Measurements from ENCODE around the gene SH3GL2. TPM values are rescaled to one million over a fixed set of nuclear protein-coding genes. Genes with fewer than 3 reads are reported as not detected.

SH3GL2 gene
- total RNA-seq, 2 donors from 2014 or later, result not detected

GRCh38 chr9:17624571-17624970 lies 45.7 kb downstream of the SH3GL2 start:
- Mint-ChIP-seq H3K9me3 (peaks cover 13% of the 10 kb centered on the region), H3K4me3 (no peak overlapping the region), H3K27ac (no peak overlapping the region), H3K4me1 (no peaks in the 10 kb centered on the region), H3K36me3 (ENCODE audit: low read depth) (no peaks in the 10 kb centered on the region), H3K27me3 (no peaks in the 10 kb centered on the region)
- ATAC-seq (replicated peaks), result no peak

GRCh38 chr9:17625644-17626388 lies 47.0 kb downstream of the SH3GL2 start:
- Mint-ChIP-seq H3K4me3 (no peak overlapping the region), H3K27me3 (no peaks in the 10 kb centered on the region), H3K36me3 (ENCODE audit: low read depth) (no peaks in the 10 kb centered on the region), H3K4me1 (no peaks in the 10 kb centered on the region), H3K27ac (no peak overlapping the region), H3K9me3 (peaks cover 9% of the 10 kb centered on the region)
- ATAC-seq (replicated peaks), result no peak

GRCh38 chr9:17627641-17628040 lies 48.8 kb downstream of the SH3GL2 start:
- Mint-ChIP-seq H3K27me3 (no peaks in the 10 kb centered on the region), H3K4me3 (no peak overlapping the region), H3K9me3 (peaks cover 9% of the 10 kb centered on the region), H3K27ac (no peak overlapping the region), H3K36me3 (ENCODE audit: low read depth) (no peaks in the 10 kb centered on the region), H3K4me1 (no peaks in the 10 kb centered on the region)
- ATAC-seq (replicated peaks), result no peak

GRCh38 chr9:17628624-17629023 lies 49.8 kb downstream of the SH3GL2 start:
- H3K4me3 Mint-ChIP-seq, result no peak overlapping the region
- H3K27me3 Mint-ChIP-seq, result no peaks in the 10 kb centered on the region
- ATAC-seq (replicated peaks), result no peak
- no peaks in the 10 kb centered on the region for H3K4me1 Mint-ChIP-seq
- peaks cover 9% of the 10 kb centered on the region for H3K9me3 Mint-ChIP-seq
- no peaks in the 10 kb centered on the region for H3K36me3 Mint-ChIP-seq (ENCODE audit: low read depth)
- H3K27ac Mint-ChIP-seq, result no peak overlapping the region

- ATAC-seq (replicated peaks), result no peak
- Mint-ChIP-seq H3K36me3 (ENCODE audit: low read depth) (no peaks in the 10 kb centered on the region), H3K27me3 (no peaks in the 10 kb centered on the region), H3K4me1 (no peaks in the 10 kb centered on the region), H3K9me3 (peaks cover 15% of the 10 kb centered on the region), H3K4me3 (no peak overlapping the region), H3K27ac (no peak overlapping the region)
Observed at GRCh38 chr9:17630531-17630949, 51.7 kb downstream of the SH3GL2 start.

GRCh38 chr9:17631396-17631795 lies 52.5 kb downstream of the SH3GL2 start:
- Mint-ChIP-seq H3K36me3 (ENCODE audit: low read depth) (no peaks in the 10 kb centered on the region), H3K4me3 (no peak overlapping the region), H3K27ac (no peak overlapping the region), H3K27me3 (no peaks in the 10 kb centered on the region), H3K9me3 (peaks cover 15% of the 10 kb centered on the region), H3K4me1 (no peaks in the 10 kb centered on the region)
- no peak for ATAC-seq (replicated peaks)

- Mint-ChIP-seq H3K4me3 (no peak overlapping the region), H3K36me3 (ENCODE audit: low read depth) (no peaks in the 10 kb centered on the region), H3K9me3 (peaks cover 10% of the 10 kb centered on the region), H3K27me3 (no peaks in the 10 kb centered on the region), H3K4me1 (no peaks in the 10 kb centered on the region), H3K27ac (no peak overlapping the region)
- ATAC-seq (replicated peaks), result no peak
Observed at GRCh38 chr9:17632994-17633393, 54.1 kb downstream of the SH3GL2 start.

GRCh38 chr9:17635115-17635890 lies 56.4 kb downstream of the SH3GL2 start:
- no peak for ATAC-seq (replicated peaks)
- no peaks in the 10 kb centered on the region for H3K36me3 Mint-ChIP-seq (ENCODE audit: low read depth)
- H3K27ac Mint-ChIP-seq, result no peak overlapping the region
- H3K4me3 Mint-ChIP-seq, result no peak overlapping the region
- H3K9me3 Mint-ChIP-seq, result peaks cover 10% of the 10 kb centered on the region
- H3K4me1 Mint-ChIP-seq, result no peaks in the 10 kb centered on the region
- no peaks in the 10 kb centered on the region for H3K27me3 Mint-ChIP-seq

- ATAC-seq (replicated peaks), result no peak
- Mint-ChIP-seq H3K4me1 (no peaks in the 10 kb centered on the region), H3K9me3 (peaks cover 10% of the 10 kb centered on the region), H3K4me3 (no peak overlapping the region), H3K27me3 (no peaks in the 10 kb centered on the region), H3K27ac (no peak overlapping the region), H3K36me3 (ENCODE audit: low read depth) (no peaks in the 10 kb centered on the region)
Observed at GRCh38 chr9:17636349-17636748, 57.5 kb downstream of the SH3GL2 start.

- Mint-ChIP-seq H3K27me3 (no peaks in the 10 kb centered on the region), H3K4me1 (no peaks in the 10 kb centered on the region), H3K9me3 (peaks cover 10% of the 10 kb centered on the region), H3K36me3 (ENCODE audit: low read depth) (no peaks in the 10 kb centered on the region), H3K27ac (no peak overlapping the region), H3K4me3 (no peak overlapping the region)
- no peak for ATAC-seq (replicated peaks)
Observed at GRCh38 chr9:17636821-17637220, 58.0 kb downstream of the SH3GL2 start.

GRCh38 chr9:17637229-17637628 lies 58.4 kb downstream of the SH3GL2 start:
- Mint-ChIP-seq H3K27me3 (no peaks in the 10 kb centered on the region), H3K4me3 (no peak overlapping the region), H3K9me3 (peaks cover 10% of the 10 kb centered on the region)

GRCh38 chr9:17648516-17648915 lies 69.7 kb downstream of the SH3GL2 start:
- H3K27ac Mint-ChIP-seq, result no peak overlapping the region
- no peaks in the 10 kb centered on the region for H3K36me3 Mint-ChIP-seq (ENCODE audit: low read depth)
- H3K9me3 Mint-ChIP-seq, result peaks cover 17% of the 10 kb centered on the region
- ATAC-seq (replicated peaks), result no peak
- H3K4me3 Mint-ChIP-seq, result no peak overlapping the region
- H3K4me1 Mint-ChIP-seq, result no peaks in the 10 kb centered on the region
- peaks cover 3% of the 10 kb centered on the region for H3K27me3 Mint-ChIP-seq

More at GRCh38 chr9:17637229-17637628, 58.4 kb downstream of the SH3GL2 start:
- ATAC-seq (replicated peaks), result no peak
- Mint-ChIP-seq H3K4me1 (no peaks in the 10 kb centered on the region), H3K27ac (no peak overlapping the region), H3K36me3 (ENCODE audit: low read depth) (no peaks in the 10 kb centered on the region)

- H3K36me3 Mint-ChIP-seq (ENCODE audit: low read depth), result no peaks in the 10 kb centered on the region
- H3K27ac Mint-ChIP-seq, result no peak overlapping the region
- peaks cover 3% of the 10 kb centered on the region for H3K27me3 Mint-ChIP-seq
- ATAC-seq (replicated peaks), result no peak
- H3K4me1 Mint-ChIP-seq, result no peaks in the 10 kb centered on the region
- H3K9me3 Mint-ChIP-seq, result peaks cover 13% of the 10 kb centered on the region
- H3K4me3 Mint-ChIP-seq, result no peak overlapping the region
Observed at GRCh38 chr9:17651725-17652124, 72.9 kb downstream of the SH3GL2 start.

GRCh38 chr9:17653947-17654465 lies 75.1 kb downstream of the SH3GL2 start:
- no peaks in the 10 kb centered on the region for H3K36me3 Mint-ChIP-seq (ENCODE audit: low read depth)
- H3K4me3 Mint-ChIP-seq, result no peak overlapping the region
- H3K27me3 Mint-ChIP-seq, result peaks cover 3% of the 10 kb centered on the region
- H3K9me3 Mint-ChIP-seq, result peaks cover 13% of the 10 kb centered on the region
- H3K27ac Mint-ChIP-seq, result no peak overlapping the region
- no peak for ATAC-seq (replicated peaks)
- no peaks in the 10 kb centered on the region for H3K4me1 Mint-ChIP-seq

- Mint-ChIP-seq H3K27ac (no peak overlapping the region), H3K36me3 (ENCODE audit: low read depth) (no peaks in the 10 kb centered on the region), H3K27me3 (no peaks in the 10 kb centered on the region), H3K4me1 (no peaks in the 10 kb centered on the region), H3K9me3 (peaks cover 8% of the 10 kb centered on the region), H3K4me3 (no peak overlapping the region)
- no peak for ATAC-seq (replicated peaks)
Observed at GRCh38 chr9:17656889-17657288, 78.0 kb downstream of the SH3GL2 start.
